ENCODE results near the gene HAGH.

Gene HAGH

DNA sequence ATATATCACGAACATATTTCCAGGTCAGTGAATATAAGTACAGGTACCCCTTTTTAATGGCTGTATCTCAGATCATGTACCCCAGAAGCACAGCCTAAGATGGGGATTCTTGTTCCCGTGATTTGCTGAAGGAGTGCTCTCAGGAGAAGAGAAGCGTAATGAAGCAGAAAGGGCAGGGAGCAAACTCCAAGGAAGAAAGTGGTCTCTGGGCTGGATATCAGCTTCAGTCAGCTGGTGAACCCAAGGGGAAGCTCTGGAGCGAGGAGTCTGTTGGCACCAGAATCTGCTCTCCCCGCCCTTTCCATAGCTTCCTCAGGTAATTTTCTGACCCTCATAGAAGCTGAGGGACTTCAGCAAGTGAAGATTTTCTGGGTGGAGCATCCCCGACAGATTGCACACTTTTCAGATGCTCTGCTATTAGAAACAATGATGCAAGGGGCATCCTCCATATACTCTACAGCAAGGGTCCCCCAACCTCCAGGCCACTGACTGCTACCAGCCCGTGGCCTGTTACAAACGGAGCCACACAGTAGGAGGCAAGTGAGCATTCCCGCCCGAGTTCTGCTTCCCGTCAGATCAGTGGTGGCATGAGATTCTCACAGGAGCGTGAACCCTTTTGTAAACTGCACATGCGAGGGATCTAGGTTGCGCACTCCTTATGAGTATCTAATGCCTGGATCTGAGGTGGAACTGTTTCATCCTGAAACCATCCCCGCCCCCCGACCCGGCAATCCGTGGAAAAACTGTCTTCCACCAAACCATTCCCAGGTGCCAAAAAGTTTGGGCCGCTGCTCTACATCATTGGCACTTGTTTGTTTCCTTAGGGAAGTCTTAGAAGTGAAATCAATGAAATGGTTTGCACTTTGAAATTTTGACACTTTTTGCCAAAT, 4.8 kb upstream of the HAGH start:
- no peak for DNase-seq

DNA sequence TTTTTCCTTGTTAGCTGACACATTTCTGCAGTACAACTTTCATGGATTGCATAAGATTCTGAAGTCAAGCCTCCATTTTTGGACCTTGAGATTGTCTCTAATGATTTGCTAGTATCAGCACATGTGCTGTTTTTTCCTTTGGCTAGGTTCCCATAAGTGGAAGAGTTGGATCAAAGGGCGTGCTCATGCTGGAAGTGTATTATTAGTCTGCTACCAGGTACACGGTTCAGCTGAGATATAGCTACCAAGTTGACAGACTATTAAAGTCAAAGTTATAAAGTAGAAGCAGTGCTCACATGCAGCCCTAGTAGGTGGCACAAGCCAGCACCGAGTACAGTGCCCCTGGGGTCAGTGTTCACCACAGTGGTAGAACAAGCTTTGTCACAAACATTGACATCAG, 3.6 kb upstream of the HAGH start:
- DNase-seq, result no peak

DNA sequence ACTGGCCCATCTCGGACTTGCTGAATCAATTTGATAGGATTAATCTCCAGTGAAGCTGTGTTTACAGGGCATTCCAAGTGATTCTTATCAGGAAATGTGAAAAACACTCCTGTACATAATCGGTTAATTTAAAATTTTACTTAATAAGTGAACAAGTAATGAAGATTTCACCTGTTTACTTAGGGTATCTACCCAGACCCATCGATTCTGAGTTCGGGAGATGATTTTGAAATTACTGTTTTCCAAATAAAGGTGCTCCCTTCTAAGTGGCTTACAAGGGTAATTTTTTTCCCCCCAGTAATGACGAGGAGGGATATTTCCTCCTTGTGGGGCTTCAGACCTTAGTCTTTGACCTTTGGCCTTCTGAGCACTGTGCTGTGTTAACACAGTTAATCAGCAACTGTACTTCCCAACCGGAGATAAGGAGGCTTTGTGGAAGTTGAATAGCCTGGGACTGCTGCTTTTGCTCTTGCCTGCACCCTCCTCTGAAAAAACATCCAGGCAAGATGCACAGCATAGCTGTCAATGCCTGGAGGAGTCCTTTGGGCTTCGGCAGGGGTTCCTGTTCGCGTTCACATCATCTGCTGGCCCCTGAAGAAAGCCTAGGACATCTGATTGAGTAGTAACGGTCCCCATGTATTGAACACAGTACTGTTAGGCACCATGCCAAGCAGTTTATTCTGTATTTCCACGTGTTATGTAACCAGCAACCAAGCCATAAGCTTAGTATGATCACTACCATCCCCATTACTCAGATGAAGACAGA, 2.2 kb upstream of the HAGH start:
- DNase-seq, result no peak

DNA sequence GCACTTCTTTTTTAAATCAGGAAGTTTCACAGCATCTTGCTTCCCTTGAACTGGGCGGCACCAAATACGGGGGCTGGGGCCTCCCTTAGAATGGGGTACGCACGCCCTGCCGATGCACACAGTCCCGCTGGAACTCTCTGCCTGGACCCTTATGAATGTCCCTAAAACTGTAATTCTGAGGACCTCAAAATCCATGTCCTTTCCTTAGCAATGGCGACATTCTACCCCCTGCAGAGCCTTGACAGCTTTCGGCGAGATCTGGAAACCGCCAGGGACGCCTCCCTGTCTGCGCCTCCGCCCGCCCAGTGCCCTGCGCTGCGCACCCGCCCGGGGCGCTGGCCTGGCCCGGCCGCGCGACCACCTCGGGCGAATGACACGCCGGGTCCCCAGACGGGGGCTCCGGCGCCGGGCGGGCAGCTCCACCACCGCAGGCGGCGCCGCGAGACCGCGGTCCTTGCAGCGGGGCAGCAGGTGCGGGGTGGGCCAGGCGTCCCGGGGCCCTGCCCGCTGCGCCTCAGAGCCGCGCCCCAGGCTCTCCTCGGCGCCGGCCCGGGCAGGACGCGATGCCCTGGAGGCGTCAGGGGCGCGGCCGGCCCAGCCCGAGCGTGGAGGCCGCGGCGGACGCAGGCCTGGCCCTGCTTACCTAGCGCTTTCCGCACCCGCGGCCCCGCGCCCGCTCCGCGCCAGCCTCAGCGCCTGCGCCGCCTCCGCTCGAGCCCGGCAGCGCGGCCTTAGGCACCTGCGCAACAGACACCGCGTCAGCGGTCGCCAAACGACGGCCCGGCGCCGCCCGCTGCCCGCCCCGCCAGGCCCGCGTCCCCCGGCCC, 548 bp downstream of the HAGH start:
- DNase-seq, result peak; percentile 66

DNA sequence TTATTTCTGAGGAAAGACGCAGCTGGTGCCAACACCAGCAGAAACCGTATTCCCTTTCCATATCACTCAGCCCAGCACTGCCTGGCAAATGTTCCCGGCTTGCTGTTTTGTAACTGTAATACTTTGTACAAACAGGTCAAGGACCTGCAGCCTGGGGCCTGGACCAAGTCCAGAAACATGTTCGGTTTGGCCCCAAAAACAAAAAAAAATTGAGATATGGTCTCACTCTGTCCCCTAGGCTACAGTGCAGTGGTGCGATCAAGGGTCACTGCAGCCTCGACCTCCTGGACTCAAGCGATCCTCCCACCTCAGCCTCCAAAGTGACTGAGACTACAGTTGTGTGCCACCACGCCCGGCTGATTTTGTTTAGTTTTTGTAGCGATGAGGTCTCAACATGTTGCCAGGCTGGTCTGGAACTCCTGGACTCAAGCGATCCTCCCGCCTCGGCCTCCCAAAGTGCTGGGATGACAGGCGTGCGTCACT, 1.2 kb downstream of the HAGH start:
- DNase-seq, result no peak

DNA sequence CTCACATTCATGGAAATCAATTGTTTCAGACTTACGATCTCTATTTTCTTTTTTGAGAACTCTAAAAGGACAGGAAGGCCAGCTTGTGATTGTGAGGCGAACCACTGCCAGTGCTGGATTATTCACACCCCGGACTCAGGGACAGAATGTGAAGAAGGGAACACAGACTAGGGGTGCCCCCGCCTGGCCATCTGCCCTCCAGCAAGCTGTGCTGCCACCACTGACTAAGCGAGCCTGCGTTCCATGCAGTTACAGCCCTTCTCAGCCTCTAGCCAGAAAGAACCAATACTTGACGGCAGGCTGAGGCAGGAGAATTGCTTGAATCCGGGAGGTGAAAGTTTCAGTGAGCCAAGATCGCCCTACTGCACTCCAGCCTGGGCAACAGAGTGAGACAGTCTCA, 2.8 kb downstream of the HAGH start:
- no peak for DNase-seq

DNA sequence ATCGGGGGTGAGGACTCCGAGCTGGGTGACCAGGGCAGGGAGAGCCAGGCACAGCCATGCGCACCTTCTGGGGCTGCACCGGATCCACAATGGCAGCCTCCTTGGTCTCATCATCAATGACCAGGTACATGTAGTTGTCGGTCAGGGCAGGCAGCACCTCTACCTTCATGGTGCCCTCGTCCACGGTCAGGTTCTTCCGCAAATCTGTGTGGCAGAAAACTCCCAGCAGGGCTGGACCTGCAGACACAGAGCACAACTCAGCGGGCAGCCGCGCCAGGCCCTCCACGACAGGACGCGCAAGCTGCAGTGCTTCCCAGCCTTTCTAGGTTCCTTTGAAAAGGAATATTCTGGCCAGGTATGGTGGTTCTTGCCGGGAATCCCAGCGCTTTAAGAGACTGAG, 3.8 kb downstream of the HAGH start:
- no peak for DNase-seq

DNA sequence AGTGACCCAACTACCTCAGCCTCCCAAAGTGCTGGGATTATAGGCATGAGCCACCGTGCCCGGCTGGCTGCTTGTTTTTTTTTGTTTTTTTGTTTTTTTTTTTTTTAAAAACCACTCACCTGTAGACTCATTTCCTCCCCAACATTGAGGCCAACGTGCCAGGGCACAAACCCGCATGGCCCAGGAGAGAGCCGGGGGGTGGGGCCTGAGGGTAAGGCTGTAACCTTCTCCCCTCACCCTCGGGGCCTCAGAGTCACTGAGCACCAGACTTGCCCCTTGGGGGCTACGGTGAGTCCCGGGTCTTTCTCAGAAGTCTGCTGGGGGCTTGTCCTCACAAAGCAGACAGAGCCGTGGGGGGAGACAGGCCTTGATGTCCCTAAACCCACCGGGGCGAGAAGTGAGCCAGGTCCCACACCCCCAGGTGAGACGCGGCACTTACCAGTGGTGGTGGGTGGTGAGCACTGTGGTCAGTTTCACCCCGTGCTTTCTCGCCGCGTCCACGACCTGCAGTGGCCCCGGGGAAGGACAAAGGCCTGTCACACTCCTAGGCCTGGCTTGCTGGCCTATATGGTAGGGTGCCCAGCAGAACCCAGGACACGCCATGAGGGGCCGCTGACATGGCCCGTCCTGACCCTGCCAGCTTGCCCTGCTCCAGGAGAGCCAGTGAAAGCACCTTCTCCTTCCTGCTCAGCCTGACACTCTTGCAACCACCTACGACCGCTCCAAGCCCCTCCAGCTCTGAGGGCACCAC, 4.6 kb downstream of the HAGH start:
- no peak for DNase-seq

DNA sequence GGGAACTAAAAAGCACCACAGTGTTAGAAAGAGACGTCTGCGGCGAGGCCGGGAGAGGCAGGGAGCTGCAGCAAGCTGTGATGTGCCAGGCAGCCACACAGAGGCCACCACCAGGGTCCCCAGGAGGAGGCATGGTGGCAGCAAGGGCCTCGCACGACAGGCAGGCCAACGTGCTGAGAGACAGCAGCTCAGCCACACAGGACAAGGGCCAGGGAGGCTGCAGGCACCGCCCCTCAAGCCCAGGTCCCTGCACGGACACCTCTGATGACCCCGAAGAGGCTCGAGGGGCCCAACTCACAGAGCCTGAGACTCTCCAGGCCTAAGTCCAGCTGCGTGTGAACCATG, 5.7 kb downstream of the HAGH start:
- DNase-seq, result no peak

DNA sequence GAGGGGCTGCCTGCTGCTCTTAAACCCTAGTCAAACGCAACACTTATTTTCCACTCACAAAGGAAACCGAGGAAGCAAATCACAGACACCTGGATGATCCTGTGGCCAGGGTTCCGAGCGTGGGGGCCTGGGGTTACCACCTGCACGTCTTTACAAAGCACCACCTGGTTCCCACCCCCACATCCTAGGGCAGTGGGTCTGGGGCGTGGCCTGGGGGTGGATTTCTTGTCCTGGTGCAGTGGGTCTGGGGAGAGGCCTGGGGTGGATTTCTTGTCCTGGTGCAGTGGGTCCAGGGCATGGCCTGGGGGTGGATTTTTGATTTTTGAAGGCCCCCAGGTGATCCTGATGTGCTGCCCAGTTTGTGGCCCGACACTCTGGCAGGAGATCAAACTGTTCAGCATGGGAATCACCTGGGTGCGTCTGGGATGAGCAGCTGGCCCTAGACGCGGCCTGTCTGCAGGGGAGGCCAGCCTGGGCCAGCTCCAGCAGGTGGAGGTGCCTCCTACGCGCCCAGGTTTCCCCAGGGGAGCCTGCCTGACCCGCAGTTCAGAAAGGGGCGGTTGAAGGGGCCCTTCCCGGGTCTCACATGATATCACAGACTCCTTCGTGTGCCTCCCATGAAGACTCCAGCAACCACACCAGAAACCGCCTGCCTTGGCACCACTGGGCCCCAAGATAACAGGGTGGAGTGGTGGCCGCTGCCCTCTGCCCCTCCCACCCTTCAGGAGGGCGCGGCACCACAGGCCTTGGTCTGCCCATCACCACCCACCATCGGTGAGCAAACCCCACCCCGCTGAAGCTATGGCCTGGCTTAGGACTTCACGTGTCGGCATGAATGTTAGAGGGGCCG, 6.3 kb downstream of the HAGH start:
- DNase-seq, result no peak

DNA sequence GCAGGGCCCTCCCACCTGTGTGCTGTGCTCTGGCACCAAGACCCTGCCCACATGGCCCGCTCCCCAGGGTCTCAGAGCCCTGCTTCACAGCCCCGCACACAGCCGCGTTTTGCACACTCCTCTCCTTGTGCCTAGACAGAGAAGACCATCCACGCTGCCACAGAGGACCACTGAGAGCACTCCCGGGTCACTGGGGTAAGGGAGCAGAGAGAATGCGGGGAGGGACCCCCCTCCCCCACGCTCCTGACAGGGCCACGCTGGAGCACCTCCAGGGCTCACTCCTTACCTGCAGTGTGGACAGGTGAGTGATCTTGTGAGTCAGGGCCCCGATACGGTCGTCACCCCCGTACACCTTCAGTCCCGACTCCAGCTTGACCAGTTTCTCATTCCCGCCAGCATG, 7.0 kb downstream of the HAGH start:
- DNase-seq, result no peak

DNA sequence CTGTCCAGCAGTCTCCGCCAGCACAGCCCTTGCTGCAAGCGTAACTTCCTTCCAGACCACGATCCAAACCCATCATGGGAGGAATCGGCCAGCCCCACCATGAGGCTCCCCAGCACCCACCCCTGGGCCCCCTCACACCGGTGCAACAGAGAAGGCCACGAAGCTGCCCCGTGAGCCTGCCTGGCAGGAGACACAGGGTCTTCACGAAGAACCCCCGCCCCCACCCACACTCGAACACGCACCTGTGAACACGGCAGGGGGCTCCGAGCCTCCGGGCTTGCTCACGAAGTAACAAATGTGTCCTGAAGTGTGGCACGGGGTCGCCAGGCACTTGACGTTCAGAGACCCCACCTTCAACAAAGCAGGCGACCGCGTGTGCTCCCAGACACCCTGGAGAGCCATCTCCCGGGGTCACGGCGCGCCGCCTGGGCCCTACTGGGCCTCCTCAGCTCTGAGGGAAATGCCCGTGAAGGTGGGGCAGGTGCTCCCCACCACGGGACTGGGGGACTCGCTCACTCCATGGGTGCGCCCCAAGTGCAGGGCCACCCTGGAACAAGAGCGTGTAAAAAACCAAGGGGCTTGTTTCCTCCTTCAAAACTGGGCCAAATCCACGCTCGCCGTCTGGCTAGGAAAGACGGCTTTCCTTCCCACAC, 7.6 kb downstream of the HAGH start:
- DNase-seq, result no peak

DNA sequence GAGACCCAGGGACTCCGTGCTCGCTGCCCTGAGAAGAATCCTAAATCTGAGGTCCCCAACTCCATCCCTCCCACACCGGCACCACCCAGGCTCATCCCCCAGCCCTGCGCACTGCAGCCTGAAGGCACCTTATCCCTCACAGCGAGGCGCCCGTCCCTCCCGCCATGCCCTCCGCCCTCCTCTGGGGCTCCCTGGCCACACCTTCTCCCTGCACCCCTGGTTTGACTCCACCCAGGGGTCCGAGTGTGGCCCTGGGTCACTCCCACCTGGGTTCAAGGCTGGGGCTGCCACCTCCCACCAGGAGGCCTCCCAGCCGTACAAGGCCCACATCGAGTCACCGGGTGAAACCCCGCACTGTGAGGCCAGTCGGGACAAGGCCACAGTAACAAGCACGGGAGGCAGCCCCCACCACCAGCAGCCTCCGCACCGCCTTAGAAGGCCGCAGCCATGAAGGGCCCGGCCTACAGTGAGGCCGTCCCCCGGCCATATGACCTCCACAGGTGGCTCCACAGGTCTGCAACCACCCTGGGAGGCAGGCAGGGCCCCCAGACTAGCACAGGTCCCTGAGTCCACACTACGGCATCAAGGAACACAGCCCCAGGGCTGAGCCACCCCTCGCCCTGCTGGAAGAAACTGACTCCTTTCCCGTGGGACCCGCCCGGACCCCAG, 8.3 kb downstream of the HAGH start:
- DNase-seq, result no peak

DNA sequence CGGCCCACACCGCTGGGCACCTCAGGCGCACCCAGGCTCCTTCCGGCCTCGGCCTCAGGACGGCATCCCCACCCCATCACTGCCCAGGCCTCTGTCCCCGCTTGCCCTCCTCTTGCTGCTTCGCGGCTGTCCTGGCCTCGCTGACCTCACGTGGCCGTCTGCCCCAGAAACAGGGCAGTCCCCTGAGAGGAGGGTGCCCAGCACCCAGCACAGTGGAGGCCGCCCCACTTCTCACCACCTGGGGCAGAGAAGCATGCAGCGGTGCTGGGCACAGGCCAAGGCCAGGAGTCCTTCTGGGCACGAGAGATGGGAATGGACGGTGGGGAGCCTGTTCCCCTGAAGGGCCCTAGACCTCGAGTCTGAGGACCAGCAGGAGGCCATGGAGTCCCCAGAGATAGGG, 8.9 kb downstream of the HAGH start:
- no peak for DNase-seq

DNA sequence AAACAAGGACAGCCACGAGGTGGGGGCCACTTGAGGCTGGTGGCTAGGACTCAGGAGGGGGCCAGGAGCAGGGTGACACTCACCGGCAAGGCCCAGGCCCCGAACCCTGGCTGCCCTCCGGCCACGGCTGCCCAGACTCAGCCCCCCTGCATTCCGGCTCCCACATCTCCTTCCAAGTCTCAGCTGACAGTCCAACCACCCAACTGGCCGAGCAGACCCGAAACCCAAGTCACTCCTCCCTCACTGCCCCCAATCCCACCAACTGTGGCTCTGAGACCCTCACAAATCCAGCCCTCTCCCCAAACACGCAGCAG, 9.4 kb downstream of the HAGH start:
- no peak for DNase-seq

DNA sequence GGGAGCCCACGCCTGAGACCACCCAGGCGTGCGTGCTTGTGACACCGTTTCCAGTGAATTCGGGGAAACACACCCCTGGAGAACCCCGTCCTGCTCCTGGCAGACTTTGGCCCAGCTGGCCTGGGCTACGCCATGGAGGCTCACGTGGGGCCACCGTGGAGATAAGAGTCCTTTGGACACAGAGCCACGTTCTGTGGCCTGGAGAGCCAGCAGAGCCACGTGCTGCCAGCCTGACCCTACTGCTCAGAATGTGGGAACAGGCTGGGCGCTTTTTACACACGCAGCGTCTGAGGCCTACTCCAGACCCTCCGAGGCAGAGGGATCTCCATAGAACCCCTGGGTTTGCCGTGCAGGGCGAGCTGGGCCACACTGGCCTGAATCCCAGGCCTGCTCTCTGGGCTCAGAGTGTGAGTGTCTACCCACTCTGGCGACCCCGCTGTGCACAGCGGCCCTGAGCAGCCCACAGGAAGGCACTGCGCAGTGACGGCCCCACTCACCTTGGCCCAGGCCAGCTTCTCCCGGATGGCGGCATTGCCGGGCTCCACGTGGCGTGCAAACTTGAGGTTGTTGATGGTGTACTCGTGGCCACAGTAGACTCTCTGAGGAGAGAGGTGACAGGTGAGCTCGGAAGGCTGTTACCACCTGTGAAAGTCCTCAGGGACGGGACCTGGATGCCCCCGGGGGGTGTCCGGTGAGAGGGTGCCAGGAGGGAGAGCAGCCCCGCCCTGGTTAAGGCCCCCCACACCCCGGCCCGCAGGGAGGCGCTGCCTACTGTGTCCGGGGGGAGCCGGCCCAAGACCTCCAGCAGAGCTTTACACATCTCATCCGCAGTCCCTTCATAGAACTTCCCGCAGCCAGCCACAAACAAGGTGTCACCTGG, 10.0 kb downstream of the HAGH start:
- no peak for DNase-seq

DNA sequence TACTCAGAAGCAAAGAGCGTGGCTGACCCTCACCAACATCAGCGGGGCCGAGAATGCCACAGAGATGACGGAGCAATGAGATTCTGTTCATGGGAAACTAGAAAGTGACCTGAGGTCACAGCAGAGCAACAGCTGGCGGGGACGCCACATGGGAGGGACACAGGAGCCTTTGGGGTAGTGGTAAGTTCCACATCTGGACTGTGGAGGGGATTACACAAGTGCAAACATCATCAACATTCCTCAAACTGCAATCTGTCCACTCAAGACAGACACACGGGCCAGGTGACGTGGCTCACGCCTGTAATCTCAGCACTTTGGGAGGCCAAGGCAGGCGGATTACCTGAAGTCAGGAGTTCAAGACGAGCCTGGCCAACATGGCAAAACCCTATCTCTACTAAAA, 11.2 kb downstream of the HAGH start:
- DNase-seq, result no peak

DNA sequence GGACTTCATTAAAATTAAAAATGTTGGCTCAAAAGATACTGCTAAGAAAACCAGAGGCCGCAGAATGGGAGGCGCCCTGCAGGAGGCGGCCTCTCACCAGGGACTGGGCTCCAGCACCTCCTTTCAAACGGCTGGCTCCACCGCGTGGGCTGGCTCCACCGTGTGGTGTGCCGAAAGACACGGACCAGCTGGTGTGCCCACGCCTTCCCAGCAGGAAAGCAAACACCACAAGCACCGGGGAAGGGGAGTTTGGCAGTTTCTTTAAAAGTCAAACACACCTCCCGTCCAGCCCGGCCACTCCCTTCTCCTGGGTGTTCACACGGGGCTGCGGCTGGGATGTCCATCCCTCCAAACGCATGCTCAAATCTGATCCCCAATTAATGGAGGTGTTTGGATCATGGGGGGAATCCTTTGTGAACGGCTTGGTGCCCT, 13.9 kb downstream of the HAGH start:
- DNase-seq, result peak; percentile 58

DNA sequence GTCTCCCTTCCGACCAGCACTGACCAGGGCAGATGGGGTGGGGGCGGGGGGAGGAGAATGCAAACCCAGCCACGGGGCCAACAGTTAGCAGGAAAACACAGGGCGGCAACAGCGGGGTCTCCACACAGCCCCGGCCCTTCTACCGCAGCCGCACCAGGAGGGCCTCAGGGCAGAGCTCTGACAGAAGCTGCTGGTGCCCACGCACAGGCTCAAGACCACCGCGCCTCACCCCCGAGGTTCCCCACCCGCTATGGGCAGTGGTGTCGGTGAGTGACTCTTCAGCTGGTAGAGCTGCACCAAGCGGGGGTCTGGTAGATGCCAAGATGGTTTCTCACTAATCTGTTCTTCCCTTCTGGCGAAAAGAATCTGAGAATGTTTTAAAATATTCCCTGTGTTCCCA, 16.1 kb downstream of the HAGH start:
- no peak for DNase-seq

DNA sequence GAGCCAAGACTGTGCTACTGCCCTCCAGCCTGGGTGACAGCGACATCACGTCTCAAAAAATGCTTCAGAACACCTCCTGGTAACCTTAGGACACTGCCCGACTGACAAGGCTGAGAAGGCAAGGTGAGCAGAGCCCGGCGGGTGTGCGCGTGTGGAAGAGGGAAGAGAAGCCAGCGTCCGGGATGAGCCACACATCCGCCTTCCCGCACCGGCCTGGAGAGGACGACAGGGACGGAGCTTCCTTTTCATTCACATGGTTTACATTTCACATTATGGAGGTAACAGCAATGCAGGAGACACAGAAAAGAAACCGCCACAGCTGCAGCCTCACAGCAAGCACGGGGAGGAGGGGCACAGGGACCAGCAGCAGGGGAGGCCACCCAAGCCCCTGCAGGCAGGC, 16.5 kb downstream of the HAGH start:
- DNase-seq, result no peak

Measured in NCI-H2171 (cell line).